ENCODE results near the gene SLC66A3. TPM values are rescaled to one million over a fixed set of nuclear protein-coding genes. Genes with fewer than 3 reads are reported as not detected.

The SLC66A3 gene
- total and polyA plus RNA-seq, 11 donors, result 4.7 to 19.5 (median 8.0) TPM

DNA sequence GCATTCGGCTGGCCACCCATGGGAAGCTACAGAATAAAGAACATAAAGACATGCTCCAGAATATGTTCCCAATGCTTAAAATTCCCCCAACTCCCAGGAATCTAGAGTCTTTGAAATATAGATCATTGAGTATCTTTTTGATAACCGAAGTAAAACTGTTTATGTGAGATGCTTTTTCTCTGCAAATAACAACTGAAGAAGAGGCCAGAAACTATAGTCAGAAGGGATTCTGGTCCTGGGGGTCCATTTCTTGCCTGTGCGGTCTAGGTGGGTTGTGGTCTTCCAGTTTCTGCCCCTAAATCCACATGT is 30.6 kb upstream of the SLC66A3 start:
- 63 to 67% (median 66%) methylated on average over 3 of the region's 3 CpGs for WGBS, 4 donors
- H3K27me3 ChIP-seq, result peaks cover 0 to 11% (median 0%) of the 10 kb centered on the region in 9 donors
- no peak overlapping the region for H3K4me3 ChIP-seq
- intact Hi-C loops (cut with DNase I), result loop anchor here (1.0 to 10.0 kb wide), 8 partner anchors 210 to 294 kb away; partner anchors contain the start of gene KCNF1 (in 7 of the 10)
- H3K9me3 ChIP-seq, result no peaks in the 10 kb centered on the region
- H3K36me3 ChIP-seq, result no peaks in the 10 kb centered on the region
- peaks cover 0 to 11% (median 3%) of the 10 kb centered on the region in 12 donors for H3K4me1 ChIP-seq
- TF ChIP-seq, protein P1, sequence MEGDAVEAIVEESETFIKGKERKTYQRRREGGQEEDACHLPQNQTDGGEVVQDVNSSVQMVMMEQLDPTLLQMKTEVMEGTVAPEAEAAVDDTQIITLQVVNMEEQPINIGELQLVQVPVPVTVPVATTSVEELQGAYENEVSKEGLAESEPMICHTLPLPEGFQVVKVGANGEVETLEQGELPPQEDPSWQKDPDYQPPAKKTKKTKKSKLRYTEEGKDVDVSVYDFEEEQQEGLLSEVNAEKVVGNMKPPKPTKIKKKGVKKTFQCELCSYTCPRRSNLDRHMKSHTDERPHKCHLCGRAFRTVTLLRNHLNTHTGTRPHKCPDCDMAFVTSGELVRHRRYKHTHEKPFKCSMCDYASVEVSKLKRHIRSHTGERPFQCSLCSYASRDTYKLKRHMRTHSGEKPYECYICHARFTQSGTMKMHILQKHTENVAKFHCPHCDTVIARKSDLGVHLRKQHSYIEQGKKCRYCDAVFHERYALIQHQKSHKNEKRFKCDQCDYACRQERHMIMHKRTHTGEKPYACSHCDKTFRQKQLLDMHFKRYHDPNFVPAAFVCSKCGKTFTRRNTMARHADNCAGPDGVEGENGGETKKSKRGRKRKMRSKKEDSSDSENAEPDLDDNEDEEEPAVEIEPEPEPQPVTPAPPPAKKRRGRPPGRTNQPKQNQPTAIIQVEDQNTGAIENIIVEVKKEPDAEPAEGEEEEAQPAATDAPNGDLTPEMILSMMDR (IDR thresholded peaks at IDR 0.05), result no peak
- TF ChIP-seq POLR2A (IDR thresholded peaks at IDR 0.05), result no peak
- no peak for DNase-seq
- no peak for ATAC-seq
- no peak overlapping the region for H3K27ac ChIP-seq

DNA sequence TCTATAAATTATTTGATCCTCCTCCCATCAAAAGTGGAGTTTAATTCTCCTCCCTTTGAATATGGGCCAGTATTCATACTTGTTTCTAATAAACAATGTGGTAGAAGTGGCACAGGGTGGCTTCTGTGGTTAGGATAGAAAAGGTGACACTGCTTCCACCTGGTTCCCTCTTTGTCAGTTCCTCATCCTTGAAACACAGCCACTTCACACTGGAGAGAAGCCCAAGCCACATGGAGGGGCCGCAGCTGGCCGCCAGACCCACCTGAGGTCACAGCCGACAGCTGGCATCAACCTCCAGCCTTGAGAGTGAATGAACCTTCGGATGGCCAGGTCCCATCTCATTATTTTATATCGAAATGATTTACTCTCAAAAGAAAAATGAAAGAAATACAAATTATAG is 27.5 kb upstream of the SLC66A3 start:
- ATAC-seq, result no peak
- WGBS, 4 donors, result 81 to 88% (median 87%) methylated on average over 5 of the region's 5 CpGs
- Histone ChIP-seq H3K27me3 (peaks cover 0 to 11% (median 0%) of the 10 kb centered on the region in 9 donors), H3K36me3 (no peaks in the 10 kb centered on the region), H3K9me3 (no peaks in the 10 kb centered on the region), H3K27ac (no peak overlapping the region), H3K4me1 (peaks cover 0 to 25% (median 12%) of the 10 kb centered on the region in 12 donors), H3K4me3 (no peak overlapping the region)
- no peak for DNase-seq
- TF ChIP-seq, protein P1 (IDR thresholded peaks at IDR 0.05), result no peak
- TF ChIP-seq POLR2A (IDR thresholded peaks at IDR 0.05), result no peak
- intact Hi-C loops (cut with DNase I), result loop anchor here in 6 of 10 donors (10.0 kb wide), 1 partner anchor 213 kb away; the partner anchor contains the start of gene KCNF1 (in 6 of the 6)

DNA sequence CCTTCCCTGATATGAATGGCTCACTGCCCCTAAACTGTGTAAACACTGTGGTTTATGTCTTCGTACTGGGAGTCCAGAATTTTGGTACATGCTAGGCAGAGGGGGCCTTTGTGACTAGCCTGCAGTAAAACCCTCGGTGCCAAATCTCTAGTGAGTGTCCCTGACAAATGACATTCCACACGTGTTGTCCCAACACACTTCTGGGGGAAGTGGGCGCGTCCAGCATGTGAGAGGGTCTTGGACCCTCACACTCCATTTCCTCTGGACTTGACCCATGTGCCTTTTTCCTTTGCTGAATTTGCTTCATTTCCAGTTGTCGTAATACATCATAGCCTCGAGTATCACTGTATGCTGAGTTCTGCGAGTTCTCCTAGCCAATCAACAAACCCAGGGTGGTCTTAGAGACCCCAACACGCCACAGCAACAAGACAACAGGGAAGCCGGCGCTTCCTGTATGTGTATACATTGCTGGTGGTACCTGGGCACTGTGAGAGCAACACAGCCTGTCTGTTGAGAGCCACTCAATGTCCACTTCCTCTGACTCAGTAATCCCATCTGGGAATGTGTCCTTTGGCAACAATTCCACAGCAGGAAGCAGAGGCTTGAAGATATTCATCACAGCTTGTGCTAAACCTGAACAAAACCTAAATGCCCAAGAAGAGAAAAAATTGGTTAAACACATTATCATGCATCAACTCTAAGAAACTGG is 26.9 kb upstream of the SLC66A3 start:
- no peak overlapping the region for H3K4me3 ChIP-seq
- DNase-seq, result no peak
- no peak for TF ChIP-seq POLR2A (IDR thresholded peaks at IDR 0.05)
- TF ChIP-seq, protein P1 (IDR thresholded peaks at IDR 0.05), result no peak
- peak overlapping the region in 2 of 12 donors; percentile 9 to 37 for H3K27ac ChIP-seq
- intact Hi-C loops (cut with DNase I), result loop anchor here in 6 of 10 donors (10.0 kb wide), 1 partner anchor 214 kb away; the partner anchor contains the start of gene KCNF1 (in 6 of the 6)
- H3K9me3 ChIP-seq, result no peaks in the 10 kb centered on the region
- H3K36me3 ChIP-seq, result no peaks in the 10 kb centered on the region
- no peak for ATAC-seq
- H3K4me1 ChIP-seq, result peaks cover 0 to 29% (median 17%) of the 10 kb centered on the region in 12 donors
- H3K27me3 ChIP-seq, result peaks cover 0 to 9% (median 0%) of the 10 kb centered on the region in 9 donors
- WGBS, 4 donors, result 51 to 62% (median 59%) methylated on average over 11 of the region's 11 CpGs
